NCI-H128 (cell line): ENCODE measurements around the gene SMARCD1.
A peak's percentile ranks its signal among the peaks of the same experiment; 100 is the strongest.
"Not testable (repeated sequence)": the region's sequence is repeated elsewhere in the genome, so short reads cannot be mapped to it uniquely, and the experiment has no call there.

Source experiments
- DNase-seq: peaks from one replicate; lab custom pipeline; 2025; ENCODE audit not compliant: unreplicated experiment; lab: John Stamatoyannopoulos, UW

SMARCD1 gene

DNA sequence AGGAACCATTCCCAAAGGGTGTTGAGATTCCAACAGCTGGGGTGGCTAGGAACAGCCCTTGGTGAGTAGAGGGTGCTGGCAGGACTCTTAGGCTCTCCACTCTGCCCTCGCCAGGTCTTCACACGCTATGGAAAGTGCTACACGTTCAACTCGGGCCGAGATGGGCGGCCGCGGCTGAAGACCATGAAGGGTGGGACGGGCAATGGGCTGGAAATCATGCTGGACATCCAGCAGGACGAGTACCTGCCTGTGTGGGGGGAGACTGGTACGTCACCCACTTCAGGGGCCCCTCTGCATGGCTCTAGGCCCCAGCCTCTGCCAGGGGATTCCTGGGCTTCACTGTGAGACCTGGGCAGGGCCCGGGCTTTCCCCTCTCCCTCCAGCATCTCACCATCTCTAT lies 8.0 kb upstream of the SMARCD1 start:
- DNase-seq: no peak

DNA sequence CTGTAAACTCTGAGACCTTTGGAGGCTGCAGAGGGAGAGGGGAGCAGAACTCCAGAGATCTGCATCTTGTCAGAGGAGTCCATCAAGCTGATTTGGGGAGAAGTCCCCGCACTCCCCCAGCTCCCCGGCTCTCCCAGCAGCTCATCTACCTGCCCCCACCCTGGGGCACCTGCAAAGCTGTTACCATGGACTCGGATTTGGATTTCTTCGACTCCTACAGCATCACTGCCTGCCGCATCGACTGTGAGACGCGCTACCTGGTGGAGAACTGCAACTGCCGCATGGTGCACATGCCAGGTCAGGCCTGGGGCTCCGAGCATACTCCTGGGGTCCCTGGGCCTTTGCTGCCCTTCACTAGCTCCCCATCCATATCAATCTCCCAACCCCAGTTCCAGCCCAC lies 6.9 kb upstream of the SMARCD1 start:
- DNase-seq: no peak

DNA sequence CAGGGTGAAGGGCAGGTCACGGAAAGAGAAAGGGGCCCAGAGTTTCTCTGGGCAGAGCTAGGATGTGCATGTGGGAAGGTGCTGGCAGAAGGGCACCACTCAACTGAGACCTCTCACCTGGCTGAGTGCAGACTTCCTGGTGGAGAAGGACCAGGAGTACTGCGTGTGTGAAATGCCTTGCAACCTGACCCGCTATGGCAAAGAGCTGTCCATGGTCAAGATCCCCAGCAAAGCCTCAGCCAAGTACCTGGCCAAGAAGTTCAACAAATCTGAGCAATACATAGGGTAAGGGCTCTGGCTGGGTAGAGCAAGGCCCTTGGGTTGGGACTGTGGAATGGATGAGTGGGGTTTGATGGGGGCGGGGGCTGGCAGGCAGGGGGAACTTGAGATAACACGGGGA lies 5.4 kb upstream of the SMARCD1 start:
- DNase-seq: no peak

DNA sequence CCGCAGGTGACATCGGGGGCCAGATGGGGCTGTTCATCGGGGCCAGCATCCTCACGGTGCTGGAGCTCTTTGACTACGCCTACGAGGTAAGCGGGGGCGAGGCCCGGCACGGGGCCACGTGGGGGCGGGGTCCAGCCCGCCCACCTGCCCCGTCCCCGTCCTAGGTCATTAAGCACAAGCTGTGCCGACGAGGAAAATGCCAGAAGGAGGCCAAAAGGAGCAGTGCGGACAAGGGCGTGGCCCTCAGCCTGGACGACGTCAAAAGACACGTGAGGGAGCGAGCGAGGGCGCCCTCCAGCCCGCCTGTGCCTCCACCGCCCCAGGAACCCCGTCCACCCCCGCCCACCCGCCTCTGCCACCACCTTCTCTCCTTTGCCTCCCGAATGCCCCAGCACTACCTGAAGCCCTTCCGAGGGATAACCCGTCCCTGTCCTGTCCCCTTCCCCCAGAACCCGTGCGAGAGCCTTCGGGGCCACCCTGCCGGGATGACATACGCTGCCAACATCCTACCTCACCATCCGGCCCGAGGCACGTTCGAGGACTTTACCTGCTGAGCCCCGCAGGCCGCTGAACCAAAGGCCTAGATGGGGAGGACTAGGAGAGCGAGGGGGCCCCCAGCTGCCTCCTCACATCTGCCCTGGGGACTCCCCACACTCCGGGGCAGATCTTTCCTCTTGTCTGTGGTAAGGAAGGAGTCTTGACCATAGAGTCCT lies 3.9 kb upstream of the SMARCD1 start:
- no peak for DNase-seq

DNA sequence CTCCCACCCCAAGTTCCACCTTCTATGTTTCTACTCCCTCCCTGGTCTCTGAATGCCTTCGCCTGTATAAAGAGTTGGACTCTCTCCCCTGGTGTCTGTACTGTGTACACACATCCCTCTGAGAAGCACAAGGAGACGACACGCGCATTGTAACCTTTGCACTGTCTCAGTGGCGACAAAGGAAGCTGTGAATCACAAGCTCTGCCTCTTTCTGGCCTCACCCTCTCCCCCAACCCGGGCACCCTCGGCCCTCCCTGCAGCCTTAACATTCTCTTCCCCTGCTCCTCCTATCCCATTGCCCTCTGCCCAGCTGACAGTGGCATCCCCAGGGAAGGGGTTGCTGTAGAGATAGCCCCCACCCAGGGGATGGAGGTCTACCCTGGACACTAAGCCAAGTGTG lies 2.5 kb upstream of the SMARCD1 start:
- no peak for DNase-seq

DNA sequence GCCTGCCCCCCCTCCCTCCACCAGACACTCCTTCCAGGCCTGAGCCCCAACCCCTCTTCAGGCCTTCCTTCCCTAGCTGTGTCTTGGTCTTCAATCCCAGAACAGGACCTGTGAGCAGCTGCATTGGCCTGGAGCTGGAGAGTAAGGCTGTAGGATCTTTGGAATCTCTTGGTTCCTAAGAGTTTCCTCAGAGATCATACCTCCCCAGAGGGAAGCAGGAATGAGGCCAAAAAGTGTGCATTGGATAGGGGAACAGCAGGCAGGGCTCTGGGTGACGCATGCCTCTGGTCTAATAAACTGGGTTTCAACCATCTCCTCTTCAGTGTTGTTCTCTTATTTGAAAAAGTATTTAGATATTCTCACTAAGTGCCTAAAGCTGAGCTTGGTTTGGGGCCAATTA lies 1.8 kb upstream of the SMARCD1 start:
- no peak for DNase-seq

DNA sequence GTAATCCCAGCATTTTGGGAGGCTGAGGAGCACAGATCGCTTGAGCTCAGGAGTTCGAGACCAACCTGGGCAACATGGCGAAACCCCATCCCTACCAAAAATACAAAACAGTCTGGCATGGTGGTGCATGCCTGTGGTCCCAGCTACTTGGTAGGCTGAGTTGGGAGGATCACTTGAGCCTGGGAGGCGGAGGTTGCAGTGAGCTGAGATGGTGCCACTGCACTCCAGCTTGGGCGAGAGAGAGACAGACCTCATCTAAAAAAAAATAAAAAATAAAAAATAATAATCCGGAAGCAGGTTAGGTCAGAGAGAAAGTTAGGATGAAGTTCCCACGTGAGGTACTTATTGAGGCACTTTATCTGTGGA lies 750 bp upstream of the SMARCD1 start:
- not testable (repeated sequence) for DNase-seq

DNA sequence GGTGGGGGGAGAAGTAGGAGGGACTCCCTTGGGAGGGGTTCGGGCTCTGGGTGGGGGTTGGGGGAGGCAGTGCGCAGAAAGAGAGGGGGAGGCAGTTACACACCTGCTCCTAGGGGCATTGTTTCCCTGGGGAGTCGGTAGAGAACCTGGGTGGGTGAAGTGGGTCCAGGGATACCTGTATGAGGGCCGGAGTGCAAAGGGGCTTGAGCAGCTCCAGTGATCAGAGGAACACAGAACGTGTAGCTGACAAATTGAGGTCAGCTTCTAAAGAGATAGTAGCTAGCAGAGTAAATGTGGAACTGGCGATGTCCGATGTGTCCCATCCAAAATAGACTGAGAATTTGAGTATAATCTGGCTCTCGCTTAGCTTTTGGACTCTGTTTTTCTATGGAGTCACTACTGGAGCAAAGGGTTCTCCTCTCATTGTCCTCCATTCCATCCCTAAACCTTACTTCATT lies 502 bp downstream of the SMARCD1 start:
- no peak for DNase-seq

DNA sequence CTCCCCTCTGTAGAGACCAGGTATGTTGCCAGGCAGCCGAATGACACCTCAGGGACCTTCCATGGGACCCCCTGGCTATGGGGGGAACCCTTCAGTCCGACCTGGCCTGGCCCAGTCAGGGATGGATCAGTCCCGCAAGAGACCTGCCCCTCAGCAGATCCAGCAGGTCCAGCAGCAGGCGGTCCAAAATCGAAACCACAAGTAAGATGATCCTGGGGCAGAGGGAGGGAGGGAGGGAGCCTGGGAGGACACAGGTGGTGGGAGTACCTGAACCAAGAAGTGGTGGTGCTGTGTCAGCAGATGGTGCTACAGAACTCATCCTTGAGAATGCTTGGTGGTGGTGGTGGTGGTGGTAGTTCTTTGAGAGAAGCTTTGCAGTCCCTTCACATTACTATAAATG lies 1.0 kb downstream of the SMARCD1 start:
- no peak for DNase-seq

DNA sequence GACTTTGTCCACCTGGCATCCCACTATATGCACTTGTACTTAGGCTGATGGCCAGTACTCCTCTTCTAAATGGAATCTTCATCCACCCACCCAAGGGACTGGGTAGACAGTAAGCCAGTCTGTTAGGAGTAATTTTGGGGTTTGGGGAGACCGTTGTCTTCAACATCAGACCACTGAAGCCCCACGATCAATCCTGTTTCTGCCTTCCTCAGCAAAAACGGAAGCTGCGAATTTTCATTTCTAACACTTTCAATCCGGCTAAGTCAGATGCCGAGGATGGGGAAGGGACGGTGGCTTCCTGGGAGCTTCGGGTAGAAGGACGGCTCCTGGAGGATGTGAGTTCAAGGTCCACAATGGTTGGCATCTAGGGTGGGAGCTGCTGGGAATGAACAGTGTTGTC lies 2.0 kb downstream of the SMARCD1 start:
- no peak for DNase-seq

DNA sequence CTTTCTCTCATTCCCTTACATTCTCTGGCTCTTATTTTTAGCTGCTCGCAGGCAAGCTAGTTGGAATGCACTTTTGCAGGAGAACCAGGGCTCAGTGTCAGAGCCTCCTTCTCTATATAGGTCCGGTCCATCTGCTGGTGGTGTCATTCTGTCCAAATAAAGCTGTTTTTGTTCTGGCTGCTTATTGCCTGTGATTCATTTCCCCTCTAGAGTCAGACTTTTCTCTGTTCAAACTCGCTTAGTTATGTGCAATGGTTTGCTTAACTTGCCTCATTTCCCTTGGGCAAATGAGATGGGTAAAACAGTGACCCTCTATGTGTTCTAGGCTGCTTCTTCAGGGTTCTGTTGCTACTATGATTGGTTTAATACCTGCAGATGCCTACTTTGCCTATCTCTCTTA lies 2.9 kb downstream of the SMARCD1 start:
- DNase-seq: no peak

DNA sequence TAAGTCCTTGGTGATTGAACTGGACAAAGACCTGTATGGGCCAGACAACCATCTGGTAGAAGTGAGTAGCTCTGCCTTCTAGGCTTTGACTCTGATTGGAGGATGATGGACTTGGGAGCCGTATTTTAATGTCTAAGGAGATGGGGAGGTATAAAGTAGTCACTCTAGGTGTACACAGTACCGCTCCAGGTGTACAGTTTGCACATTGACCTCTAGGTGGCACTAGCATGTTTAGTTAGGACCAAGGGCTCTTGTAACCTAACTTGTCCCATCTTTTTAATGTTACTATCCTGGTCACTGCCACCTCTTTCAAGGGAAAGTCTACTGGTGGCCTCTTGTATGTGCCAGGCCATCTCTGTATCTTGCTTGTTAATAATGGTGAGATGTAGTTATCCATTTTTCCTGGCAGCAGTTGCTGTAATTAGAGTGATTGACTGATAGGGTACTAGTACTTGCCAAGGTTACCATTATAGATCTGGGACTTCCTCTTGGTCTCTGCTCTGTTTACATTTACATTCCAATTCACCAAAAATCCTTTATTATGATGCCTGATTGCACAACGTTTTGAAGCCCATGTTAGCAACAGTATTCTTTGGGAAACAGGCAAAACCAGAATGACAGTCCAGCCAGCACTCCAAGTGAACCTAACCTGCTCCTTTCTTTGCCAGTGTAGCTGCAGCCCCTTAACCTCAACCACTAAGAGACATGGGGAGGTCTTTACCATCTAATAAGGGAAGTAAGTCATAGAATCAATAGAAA lies 3.6 kb downstream of the SMARCD1 start:
- peak; percentile 44 for DNase-seq

DNA sequence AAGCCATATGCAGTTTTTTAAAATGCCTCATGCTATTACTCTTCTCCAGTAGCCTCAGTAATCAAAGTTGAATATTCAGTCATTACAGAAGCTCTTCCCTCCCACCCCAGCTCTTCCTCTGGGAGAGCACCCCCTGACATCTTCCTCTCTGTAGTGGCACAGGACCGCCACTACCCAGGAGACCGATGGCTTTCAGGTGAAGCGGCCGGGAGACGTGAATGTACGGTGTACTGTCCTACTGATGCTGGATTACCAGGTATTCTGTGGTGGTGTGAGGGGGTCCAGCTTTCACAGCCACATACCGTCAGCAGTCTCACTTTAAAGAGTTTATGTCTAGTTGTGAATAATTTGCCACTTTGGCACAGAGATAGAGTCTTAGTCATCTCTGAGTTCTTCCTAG lies 4.6 kb downstream of the SMARCD1 start:
- no peak for DNase-seq

DNA sequence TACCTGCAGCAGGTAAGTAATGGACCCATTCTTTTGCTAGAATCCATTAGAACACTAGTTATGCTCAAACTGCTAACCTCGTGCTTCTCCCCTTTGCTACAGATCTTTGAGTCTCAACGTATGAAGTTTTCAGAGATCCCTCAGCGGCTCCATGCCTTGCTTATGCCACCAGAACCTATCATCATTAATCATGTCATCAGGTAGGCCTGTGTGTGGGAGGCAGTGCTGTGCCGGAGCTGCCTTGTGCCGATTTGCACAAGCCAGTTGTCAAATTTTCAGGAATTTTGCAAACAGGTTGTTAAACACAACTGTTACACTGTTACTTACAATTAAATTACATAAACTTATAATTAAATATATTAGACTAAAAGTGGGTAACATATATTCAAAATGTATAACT lies 5.2 kb downstream of the SMARCD1 start:
- DNase-seq: no peak

DNA sequence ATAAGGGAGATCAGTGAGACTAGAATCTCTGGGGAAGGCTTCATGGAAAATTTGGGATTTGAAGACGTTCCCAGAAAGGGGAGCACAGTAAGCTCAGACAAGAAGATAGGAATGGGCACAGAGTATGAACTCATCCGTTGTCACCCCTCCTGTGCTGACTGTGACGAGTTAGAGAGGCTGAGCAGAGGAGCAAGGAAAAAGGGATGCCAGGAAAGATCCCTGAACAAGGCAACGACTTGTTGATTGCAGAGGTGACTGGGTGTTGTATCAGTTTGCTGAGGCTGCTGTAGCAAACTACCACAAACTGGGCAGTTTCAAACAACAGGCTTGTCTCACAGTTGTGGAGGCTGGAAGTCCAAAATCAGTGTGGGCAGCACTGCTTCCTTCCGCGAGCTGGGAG lies 12.8 kb downstream of the SMARCD1 start:
- DNase-seq: no peak

DNA sequence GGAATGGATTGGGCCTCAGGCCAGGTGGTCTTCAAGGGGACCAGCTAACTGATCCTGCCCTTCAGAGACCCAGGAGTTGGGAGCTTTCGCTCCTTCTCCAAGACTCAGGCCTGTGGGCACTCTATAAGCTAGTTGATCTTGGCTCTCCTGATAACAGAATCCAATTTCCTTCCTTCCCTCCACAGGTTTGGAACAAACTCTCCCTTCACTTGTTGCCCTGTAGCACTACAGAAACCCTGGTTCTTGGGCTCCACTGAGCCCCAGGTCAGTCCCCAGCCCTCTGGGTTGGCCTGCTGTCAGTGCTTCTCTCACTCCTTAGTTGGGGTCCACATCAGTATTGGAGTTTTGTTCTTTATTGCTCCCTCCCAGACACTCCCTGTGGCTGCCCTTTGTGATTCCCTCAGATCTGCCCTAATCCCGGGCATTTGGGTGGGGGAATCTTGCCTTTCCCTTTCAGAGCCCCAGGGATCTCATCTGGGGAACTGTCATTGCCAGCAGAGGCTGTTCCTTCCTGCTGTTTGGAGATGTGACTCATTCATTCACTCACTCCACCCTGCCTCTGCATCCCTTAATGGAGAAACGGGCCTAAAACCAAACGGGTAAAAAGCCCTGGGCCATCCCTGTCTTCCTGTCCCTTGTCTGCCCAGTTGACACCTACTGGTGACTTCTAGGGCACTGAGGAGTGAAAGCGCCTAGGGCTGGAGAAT lies 14.3 kb downstream of the SMARCD1 start:
- DNase-seq: no peak

DNA sequence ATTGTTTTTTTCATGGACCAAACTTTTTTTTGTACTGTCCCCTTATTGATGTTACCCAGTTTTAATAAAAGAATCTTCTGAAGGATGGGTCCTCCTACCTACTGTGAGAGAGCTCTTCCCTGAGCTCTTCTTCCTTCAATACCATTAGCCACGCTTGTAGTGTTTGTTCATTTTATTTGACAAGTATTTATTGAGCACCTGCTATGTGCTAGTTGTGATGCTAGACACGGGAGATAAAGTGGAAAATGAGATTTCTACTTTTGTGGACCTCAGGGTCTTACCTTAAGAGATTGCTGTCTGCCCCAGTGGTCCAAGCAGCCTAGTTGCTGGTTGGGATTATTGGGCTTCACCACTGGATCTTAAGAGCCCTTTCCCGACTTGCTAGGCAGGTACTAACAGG lies 15.4 kb downstream of the SMARCD1 start:
- no peak for DNase-seq

DNA sequence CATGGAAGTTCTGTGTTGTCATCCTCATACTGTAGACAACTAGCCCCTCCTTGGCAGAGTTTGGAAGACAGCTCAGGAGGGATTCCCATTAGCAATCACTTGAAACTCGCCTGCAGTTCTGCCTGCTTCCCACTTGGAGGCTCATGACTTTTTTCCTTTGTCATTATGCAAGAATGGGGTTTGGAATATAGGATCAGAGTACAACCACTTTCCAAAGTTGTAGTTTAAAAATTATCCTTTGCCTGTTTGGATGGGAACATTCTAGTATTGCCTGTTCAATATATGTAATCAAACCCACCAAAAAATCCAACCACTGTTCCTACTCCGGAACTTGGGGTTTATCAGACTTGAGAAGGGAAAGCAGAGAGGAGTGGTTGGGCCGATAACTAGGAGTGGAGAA lies 16.5 kb downstream of the SMARCD1 start:
- DNase-seq: no peak

DNA sequence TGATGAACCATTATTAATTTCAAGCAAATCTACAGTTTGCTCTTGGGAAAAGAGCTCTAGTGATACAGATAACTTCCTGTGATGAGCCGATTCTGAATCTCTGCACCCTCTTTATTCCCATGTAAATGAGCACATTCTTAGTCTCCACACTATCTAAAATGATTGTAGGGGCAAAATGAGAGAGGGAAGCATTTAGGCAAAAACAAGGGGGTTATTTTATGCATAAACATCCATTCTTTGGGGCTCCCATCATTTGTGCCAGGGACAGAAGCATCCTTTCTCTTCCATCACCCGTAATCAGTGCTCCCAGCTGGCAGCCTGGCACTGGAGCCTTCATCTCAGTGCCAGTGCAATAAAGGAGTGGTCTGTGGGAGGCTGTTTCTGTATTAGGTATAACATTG lies 17.0 kb downstream of the SMARCD1 start:
- DNase-seq: no peak

DNA sequence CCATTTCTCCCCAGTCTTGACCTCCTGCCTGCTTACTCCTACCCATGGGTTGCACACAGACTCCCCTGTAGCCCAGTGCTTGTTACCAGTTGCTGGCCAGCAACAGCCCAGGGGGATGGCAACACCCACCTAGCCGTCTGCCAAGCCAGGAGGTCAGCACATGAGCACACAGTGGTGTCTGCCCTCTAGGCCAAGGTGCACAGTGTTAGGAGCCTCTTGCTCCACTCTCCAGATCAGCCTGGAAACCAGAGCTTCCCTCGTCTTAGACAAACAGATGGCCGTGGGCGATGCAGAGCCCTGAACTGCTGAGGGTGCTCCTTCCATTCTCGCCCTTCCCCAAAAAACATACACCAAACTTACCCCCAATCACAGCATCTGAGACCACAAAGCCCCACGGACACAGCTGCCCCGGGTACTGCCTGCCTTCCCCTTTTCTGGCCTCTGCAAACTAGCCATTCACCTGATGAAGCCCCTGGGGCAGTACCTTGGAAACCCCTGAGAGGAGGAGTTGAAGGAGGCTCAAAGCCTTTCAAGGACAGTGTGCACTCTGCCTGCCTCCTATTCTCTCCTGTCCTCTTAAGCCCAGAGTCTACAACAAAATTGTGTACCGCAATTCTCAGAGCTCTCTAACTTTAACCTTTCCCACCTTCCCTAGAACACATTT lies 17.6 kb downstream of the SMARCD1 start:
- no peak for DNase-seq

DNA sequence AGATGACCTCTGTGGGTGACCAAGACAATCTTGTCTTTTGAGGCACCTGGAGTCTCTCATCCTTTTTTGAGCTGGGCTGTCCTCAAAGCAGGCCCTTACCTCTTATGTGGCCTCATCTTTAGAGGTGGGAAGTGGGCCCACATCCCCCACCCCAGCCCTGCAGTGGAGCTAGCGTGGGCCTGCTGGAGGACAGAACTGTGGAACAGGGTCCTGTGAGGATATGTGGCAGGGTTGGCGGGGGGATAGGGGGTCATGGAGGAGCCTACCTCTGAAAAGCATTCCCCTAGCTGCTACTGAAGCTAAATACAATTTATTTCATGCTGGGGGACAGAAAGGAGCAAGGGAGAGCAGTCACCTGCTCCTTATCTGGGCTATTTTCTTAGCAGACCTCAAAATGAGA lies 18.2 kb downstream of the SMARCD1 start:
- no peak for DNase-seq
